HG03025 (cell line): ENCODE measurements around the gene CRELD2.

ENCODE experiments used
- ATAC-seq: cut with Tn5 transposase; IDR thresholded peaks from one replicate; pipeline ENCODE4 v1.9.1; 2021; ENCODE audit warnings: mild to moderate bottlenecking, moderate library complexity; ENCODE audit not compliant: unreplicated experiment, low FRiP score

Gene CRELD2, protein sequence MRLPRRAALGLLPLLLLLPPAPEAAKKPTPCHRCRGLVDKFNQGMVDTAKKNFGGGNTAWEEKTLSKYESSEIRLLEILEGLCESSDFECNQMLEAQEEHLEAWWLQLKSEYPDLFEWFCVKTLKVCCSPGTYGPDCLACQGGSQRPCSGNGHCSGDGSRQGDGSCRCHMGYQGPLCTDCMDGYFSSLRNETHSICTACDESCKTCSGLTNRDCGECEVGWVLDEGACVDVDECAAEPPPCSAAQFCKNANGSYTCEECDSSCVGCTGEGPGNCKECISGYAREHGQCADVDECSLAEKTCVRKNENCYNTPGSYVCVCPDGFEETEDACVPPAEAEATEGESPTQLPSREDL

DNA sequence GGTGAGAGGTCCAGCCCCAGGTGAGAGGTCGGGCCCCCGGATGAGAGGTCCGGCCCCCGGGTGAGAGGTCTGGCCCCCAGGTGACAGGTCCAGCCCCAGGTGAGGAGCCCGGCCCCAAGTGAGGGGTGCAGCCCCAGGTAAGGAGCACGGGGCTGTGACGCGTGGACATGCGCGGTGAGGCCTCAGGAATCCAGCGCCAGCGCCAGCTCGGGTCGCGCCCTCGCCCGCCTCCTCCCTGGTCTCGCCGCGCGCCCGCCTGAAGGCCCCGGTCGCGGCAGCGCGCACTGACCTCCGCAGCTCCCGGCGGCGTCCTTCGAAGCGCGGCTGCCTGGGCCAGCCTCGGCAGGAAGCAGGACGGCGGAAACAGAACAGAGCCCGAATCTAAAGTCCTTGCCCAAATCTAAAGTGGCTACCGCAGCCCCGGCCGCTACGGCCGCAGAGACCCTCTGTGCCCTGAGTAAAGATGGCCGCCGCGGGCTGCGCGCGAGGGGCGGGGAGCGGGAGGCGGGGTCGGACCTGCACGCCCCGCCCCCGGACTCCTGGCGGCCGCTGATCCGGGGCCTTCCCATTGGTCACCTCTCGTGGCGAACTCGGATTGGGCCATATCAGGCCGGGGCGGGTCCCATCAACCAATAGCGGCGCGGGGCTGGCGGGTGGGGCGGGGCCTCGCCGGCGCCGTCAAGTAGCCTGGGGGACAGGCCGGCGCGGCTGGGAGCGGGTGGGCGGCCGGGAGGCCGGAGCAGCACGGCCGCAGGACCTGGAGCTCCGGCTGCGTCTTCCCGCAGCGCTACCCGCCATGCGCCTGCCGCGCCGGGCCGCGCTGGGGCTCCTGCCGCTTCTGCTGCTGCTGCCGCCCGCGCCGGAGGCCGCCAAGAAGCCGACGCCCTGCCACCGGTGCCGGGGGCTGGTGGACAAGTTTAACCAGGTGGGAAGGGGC, at the start of gene CRELD2, which contains the start of gene ALG12:
TSS of gene CRELD2 (plus strand) at position 661 of the 937 bp plus-strand sequence. CDS start at position 797, 136 bp downstream.
TSS of gene ALG12 (minus strand) at position 465 of the 937 bp plus-strand sequence. CDS start 4,673 bp downstream, outside the sequence.
- ATAC-seq, result peak; percentile 69

DNA sequence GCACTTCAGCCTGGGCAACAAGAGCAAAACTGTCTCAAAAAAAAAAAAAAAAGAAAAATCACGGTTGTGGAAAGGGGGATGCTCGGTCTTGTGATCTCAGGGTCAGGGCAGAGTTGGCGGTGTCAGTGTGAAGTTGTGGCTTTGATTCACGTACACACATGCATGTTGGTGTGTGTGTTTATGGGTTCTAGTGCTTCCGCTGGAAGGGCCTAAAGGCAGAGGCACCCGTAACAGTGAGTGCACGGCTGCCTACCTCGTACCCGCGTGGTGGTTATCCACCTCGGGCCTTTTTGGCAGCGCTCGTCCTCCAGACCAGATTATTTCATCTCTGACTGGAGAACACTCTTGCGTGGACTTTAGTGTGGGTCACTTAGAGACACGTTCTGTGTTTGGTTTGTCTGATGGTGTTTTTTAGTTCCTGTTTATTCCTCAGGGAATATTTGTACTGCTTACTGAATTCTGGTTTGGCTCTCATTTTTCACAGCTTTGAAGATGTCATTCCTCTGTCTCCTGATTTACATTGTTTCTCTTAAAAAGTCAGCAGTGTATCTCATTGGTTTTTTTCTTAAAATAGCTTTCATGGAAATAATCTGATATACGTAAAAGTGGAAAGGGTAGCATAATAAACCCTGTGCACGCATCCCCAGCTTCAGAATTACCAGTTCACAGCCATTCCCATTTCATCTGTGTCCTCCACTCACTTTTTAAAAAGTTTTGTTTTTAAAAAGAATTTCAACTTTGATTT, 49.2 kb upstream of the CRELD2 start:
- no peak for ATAC-seq

DNA sequence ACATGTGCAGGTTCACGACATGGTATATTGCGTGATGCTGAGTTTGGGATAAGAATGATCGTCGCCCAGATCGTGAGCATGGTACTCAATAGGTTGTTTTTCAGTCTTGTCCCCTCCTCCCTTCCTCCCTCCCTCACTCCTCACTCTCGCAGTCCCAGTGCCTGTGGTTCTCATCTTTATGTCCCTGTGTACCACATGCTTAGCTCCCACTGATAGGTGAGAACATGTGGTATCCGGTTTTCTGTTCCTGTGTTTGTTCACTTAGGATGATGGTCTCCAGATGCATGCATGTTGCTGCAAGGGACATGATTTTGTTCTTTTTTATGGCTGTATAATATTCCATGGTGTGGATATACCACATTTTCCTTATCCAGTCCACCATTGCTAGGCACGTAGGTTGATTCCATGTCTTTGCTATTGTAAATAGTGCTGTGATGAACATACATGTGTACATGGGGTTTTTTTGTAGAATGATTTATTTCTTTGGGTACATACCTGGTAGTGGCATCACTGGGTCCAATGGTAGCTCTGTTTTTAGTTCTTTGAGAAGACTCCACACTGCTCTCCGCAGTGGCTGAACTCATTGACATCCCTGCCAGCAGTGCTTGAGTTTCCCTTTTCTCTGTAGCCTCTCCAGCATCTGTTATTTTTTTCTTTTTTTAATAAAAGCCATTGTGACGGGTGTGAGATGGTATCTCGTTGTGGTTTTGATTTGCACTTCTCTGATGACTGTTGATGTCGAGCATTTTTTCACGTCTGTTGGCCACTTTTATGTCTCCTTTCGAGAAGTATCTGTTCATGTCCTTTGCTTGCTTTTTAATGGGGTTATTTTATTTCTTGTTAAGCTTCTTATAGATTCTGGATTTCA, 48.4 kb upstream of the CRELD2 start:
- no peak for ATAC-seq

DNA sequence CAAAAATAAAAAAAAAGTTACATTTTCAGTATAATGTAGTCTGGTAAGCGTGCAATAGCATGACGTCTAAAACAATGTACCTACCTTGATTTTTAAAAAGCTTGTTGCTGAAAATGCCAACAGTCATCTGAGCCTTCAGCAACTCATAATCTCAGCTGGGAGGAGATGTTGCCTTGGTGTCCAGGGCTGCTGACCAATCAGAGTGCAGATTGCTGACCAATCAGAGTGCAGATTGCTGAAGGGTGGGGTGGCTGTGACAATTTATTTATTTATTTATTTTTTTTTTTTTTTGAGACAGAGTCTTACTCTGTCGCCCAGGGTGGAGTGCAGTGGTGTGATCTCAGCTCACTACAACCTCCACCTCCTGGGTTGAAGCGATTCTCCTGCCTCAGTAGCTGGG, 47.0 kb upstream of the CRELD2 start:
- ATAC-seq, result no peak

DNA sequence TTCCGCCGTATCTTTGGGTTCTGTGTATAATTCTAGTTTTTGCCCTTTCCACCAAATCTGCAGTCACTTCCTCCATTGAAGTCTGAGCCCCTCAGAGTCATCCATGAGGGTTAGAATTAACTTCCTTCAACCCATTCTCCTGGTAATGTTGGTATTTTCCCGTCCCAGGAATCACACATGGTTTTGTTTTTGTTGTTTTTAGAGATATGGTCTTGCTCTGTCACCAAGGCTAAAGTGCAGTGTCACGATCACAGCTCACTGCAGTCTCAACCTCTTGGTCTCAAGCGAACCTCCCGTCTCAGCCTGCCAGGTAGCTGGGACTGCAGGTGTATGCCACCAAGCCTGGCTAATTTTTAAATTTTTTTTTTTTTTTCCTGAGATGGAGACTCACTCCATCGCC, 46.1 kb upstream of the CRELD2 start:
- no peak for ATAC-seq

DNA sequence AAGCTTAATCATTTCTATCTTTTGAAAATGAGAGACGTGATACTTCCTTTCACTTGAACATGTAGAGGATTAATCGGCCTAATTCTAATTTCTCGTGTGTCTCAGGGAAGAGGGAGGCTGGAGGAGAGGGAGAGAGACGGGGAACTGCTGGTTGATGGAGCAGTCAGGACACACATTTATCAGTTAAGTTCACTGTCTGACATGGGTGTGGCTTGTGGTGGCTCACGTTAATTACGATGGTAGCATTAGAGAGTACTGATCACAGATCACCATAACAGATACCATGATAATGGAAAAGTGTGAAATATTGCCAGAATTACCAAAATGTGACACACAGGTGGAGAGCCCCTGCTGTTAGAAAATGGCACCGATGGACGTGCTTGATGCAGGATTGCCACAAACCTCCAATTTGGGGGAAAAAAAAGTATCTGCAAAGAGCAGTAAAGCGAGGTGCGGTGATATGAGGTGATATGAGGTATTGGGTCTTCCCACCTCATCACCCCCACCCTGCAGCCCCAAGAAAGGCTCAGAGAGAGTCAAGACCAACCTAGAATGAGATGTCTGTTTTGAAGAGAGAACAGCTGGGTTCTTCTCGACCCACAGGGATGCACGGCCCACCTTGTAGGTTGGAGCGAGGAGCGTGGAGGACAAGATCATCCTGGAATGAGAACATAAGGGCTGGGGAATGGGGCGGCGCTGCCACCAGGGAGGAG, 45.0 kb upstream of the CRELD2 start:
- ATAC-seq, result no peak

DNA sequence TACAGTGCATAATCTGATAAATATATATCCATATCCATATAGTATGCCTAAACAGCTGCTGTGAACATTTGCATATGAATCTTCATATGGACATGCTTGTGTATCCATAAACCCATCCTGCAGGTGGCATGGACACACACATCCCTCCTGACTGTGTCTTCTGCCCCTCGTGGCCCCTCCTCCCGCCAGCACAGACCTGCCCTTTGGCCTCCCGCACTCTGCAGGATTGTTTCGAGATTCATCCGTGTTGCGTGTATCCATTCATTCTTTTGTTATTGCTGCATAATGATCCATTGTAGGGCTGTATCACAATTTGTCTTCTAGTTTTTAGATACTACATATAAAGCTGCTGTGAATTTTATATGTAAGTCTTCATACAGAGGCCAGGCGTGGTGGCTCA, 40.8 kb upstream of the CRELD2 start:
- ATAC-seq, result no peak

DNA sequence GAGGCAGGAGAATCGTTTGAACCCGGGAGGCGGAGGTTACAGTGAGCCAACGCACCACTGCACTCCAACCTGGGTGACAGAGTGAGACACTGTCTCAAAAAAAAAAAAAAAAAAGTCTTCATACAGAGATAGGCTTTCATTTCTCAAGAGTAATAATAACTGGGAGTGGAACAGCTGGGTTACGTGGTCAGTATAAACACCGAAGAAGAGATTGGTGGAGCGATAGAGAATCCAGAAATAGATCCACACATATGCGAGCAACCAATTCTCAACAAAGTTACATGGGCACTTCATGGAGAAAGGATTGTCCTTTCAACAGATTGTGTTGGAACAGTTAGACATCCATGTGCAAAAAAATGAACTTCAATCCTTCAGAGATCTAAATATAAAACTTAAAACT, 40.2 kb upstream of the CRELD2 start:
- no peak for ATAC-seq

DNA sequence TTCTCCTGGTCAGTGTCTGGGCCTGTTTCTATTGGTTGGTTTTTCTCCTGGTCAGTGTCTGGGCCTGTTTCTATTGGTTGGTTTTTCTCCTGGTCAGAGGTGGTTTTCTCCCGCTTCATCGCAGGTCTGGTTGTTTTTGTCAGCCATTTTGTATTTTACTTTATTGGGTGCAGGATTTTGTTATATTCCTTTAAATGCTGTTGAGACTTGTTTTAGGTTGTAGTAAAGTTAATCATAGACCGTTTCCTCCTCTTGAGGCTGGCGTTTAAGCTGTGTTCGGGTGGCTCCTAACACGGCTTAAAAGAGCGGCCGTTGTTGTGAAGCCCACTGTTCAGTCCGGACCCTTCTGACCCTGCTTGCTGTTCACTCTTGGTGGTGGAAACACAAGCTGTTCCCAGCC, 38.6 kb upstream of the CRELD2 start:
- no peak for ATAC-seq

DNA sequence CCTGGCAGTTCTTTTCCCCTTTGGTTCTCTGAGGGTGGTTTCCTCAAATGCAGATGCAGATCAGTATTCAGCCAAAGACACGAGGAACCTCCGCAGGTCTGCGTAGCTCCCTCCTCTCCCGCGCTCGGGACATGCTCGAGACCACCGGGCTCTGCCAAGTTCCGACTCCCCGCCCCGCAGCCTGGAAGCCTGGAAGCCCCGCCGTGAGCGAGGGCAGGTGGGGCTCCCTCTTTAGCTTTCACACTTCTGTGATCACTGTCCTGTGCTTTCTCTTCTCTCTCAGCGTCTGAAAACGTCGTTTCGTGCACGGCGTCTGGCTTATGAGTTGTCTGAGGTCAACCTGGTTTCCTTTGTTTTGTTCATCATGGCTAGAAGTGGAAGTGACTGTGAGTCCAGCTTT, 38.2 kb upstream of the CRELD2 start:
- ATAC-seq, result no peak

DNA sequence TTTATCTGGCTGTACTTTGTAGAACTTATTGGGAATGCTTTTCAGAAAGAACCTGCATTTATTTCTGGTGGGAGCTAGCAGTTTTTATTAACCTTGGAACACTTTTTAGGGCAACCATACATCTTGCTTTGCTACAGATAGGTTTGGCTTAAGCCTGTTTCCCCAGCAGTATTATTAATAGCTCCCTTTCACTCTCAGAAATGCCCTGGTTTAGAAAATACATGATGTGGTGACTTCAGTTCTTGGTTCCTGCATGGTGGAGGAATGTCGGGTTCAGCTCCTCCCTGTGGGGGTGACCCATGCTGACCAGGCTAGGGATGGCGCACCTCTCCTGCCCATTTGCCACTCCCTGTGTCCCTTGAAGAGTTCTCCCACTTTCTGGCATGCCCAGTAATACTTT, 36.6 kb upstream of the CRELD2 start:
- ATAC-seq, result no peak

DNA sequence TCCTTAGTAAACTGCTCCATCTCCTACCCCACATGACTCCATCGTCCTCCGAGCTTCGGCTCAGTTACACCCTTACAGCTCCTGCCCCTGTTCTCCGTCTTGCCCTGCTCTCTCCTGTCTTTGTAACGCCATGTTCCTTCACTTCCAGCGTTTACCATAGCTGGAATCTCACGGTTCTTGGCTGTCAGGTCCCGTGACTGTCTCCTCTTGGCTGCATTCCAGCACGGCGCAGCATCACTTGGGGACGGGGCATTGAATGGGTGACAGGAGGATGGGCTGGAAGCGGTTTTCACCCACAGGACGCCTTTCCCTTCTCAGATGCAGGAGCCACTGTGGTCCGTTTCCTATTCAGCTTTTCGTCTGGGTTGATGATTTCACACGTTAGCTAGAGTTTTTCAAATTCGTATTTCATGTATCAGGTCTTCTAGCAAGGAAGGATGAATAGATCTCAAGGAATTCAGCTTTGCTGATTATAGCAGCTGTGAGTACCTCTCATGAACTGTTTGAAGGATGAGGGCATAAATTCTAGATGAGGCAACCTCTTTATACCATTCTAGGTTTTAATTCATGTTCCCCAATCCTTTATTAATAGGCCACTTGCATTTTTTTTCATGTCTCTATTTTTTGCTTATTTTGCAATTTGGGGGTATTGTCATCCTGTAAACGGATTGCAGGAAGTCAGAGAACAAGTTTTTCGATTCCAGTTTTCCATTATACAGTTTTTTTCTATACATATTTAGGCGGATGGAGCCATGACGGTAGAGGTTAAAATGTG, 35.7 kb upstream of the CRELD2 start:
- no peak for ATAC-seq

DNA sequence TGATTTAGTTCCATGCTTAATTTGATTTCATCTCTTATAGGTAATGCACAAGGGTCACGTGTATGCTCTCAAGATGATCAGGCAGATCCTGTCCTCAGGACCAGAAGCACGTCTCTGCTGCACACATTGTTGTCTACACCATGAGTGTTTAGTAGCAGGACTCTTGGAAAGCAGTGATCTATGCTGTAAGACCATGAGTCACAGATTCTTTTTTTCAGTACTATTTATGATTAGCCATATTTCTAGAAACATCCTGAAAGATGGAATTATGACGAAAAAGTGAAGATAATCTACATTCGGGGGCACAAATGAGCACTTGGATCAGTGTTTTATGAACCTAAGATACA, 35.2 kb upstream of the CRELD2 start:
- no peak for ATAC-seq

DNA sequence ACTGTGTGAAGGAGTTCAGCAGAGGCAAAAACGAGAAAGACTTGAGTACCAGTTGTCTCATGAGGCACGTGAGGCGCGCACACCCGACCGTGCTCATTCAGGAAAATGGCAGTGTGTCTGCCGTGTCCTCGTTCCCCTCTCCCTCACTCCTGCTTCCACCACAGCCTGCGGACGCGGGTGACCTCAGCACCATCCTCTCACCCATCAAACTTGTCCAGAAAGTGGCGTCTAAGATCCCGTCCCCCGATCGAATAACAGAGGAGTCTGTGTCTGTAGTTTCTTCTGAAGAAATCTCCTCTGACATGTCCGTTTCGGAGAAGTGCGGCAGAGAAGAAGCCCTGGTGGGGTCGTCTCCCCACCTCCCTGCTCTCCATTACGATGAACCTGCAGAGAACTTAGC, 34.4 kb upstream of the CRELD2 start:
- ATAC-seq, result no peak

DNA sequence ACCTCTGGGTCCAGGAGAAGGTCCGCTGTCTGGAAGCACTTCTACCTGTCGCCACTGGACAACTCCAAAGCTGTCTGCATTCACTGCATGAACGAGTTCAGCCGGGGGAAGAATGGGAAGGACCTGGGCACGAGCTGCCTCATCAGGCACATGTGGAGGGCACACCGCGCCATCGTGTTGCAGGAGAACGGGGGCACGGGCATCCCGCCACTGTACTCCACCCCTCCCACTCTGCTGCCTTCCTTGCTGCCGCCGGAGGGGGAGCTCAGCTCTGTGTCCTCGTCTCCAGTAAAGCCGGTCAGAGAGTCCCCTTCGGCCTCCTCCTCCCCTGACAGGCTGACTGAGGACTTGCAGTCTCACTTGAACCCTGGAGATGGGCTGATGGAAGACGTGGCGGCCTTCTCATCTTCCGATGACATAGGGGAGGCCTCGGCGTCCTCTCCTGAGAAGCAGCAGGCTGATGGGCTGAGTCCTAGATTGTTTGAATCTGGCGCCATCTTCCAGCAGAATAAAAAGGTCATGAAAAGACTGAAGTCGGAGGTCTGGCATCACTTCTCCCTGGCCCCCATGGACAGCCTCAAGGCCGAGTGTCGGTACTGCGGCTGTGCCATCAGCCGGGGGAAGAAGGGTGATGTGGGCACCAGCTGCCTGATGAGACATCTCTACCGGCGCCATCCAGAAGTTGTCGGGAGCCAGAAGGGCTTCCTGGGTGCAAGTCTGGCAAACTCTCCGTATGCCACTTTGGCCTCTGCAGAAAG, 33.8 kb upstream of the CRELD2 start:
- ATAC-seq, result no peak

DNA sequence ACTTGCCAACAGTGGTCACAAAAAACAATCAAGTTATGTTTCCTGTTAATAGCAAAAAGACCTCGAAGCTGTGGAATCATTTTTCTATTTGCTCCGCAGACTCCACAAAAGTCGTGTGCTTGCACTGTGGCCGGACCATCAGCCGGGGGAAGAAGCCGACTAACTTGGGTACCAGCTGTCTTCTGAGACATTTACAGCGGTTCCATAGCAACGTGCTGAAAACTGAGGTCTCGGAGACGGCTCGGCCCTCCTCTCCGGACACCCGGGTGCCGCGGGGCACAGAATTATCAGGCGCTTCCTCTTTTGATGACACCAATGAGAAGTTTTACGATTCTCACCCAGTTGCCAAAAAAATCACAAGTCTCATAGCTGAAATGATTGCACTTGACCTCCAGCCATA, 33.2 kb upstream of the CRELD2 start:
- ATAC-seq, result no peak

DNA sequence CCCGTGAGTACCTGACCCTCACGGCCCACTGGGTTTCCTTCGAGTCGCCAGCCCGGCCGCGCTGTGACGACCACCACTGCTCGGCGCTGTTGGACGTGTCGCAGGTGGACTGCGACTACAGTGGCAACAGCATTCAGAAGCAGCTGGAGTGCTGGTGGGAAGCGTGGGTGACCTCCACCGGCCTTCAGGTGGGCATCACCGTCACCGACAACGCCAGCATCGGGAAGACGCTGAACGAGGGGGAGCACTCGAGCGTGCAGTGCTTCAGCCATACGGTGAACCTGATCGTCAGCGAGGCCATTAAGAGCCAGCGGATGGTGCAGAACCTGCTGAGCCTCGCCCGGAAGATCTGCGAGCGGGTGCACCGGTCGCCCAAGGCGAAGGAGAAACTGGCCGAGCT, 32.6 kb upstream of the CRELD2 start:
- no peak for ATAC-seq
